CD4-positive, alpha-beta memory T cell (primary cell): Measurements from ENCODE around the gene GPBP1. TPM values are rescaled to one million over a fixed set of nuclear protein-coding genes. Genes with fewer than 3 reads are reported as not detected.
A peak's percentile ranks its signal among the peaks of the same experiment; 100 is the strongest.
"Not testable (repeated sequence)": the region's sequence is repeated elsewhere in the genome, so short reads cannot be mapped to it uniquely, and the experiment has no call there.

ENCODE experiments used
- CTCF ChIA-PET: fragments of 350-600 bp; sonication (Branson Sonifier 250); formaldehyde crosslinking; loops from one replicate; lab custom pipeline; 2021; ENCODE audit warnings: inconsistent platforms; ENCODE audit not compliant: partially characterized antibody; lab: Charles Lee
- POLR2A ChIA-PET: fragments of 350-600 bp; sonication (Branson Sonifier 250); formaldehyde crosslinking; loops from one replicate; lab custom pipeline; 2021; ENCODE audit not compliant: partially characterized antibody; lab: Charles Lee
- DNase-seq, 5 donors: peaks; one replicate each; pipeline versions ENCODE4 v3.0.0 to v3.0.0-alpha.2; 2020 to 2022; ENCODE audit warnings: mixed read lengths in 1 of 5
- H3K27ac ChIP-seq: one replicate; pipeline ENCODE4 v1.7.0; 2013; ENCODE audit warnings: low read depth, low read length
- H3K27me3 ChIP-seq: 2 replicates; pipeline ENCODE4 v1.7.0; 2013; ENCODE audit warnings: mild to moderate bottlenecking, low read length, moderate library complexity; ENCODE audit not compliant: insufficient read depth
- H3K36me3 ChIP-seq: 2 replicates; pipeline ENCODE4 v1.7.0; 2013; ENCODE audit warnings: mild to moderate bottlenecking, low read length, moderate library complexity; ENCODE audit not compliant: insufficient read depth
- H3K4me1 ChIP-seq: 2 replicates; pipeline ENCODE4 v1.7.0; 2013; ENCODE audit warnings: mild to moderate bottlenecking, low read length, moderate library complexity; ENCODE audit not compliant: insufficient read depth
- H3K4me3 ChIP-seq, 2 donors: one replicate each; pipeline ENCODE4 v1.7.0; 2013; ENCODE audit warnings: low read length in 2 of 2, mild to moderate bottlenecking in 1 of 2
- H3K9me3 ChIP-seq, 2 donors: one replicate each; pipeline ENCODE4 v1.7.0; 2013; ENCODE audit warnings: low read length in 2 of 2, control low read depth in 1 of 2; ENCODE audit not compliant: control insufficient read depth in 1 of 2
- H3K27ac Mint-ChIP-seq, 7 donors: one replicate each; pipeline ENCODE4 v1.8.0; 2020 to 2021; ENCODE audit warnings: mixed read lengths in 7 of 7, mild to moderate bottlenecking in 6 of 7, inconsistent platforms in 3 of 7, moderate library complexity in 3 of 7
- H3K27me3 Mint-ChIP-seq, 2 donors: one replicate each; pipeline ENCODE4 v1.8.0; 2020 to 2021; ENCODE audit warnings: mixed read lengths in 2 of 2
- H3K36me3 Mint-ChIP-seq, 2 donors: one replicate each; pipeline ENCODE4 v1.8.0; 2020 to 2021; ENCODE audit warnings: mixed read lengths in 2 of 2, inconsistent platforms in 1 of 2, mild to moderate bottlenecking in 1 of 2
- H3K4me1 Mint-ChIP-seq, 4 donors: one replicate each; pipeline ENCODE4 v1.8.0; 2020 to 2021; ENCODE audit warnings: mixed read lengths in 4 of 4, mild to moderate bottlenecking in 1 of 4
- H3K4me3 Mint-ChIP-seq, 8 donors: one replicate each; pipeline ENCODE4 v1.8.0; 2020 to 2021; ENCODE audit warnings: mixed read lengths in 8 of 8, mild to moderate bottlenecking in 7 of 8, moderate library complexity in 6 of 8, inconsistent platforms in 3 of 8
- H3K9me3 Mint-ChIP-seq, 8 donors: one replicate each; pipeline ENCODE4 v1.8.0; 2020 to 2021; ENCODE audit warnings: mixed read lengths in 8 of 8, mild to moderate bottlenecking in 5 of 8, inconsistent platforms in 3 of 8, moderate library complexity in 1 of 8
- intact Hi-C: fragments of 100-400 bp; cut with micrococcal nuclease; formaldehyde crosslinking; loops from one replicate; pipeline ENCODE4 v1.15.1; 2023
- polyA plus RNA-seq, 2 donors: library from polyadenylated mRNA; unstranded; fragments of 300-500 nt; fragmentation: Illumina TruSeq; gene quantifications; one replicate each; pipeline ENCODE4 v1.2.3, GENCODE V29; 2021
- total RNA-seq, 2 experiments: library from RNA; stranded (reverse); gene quantifications; one replicate each; pipeline ENCODE4 v1.2.3, GENCODE V29; 2021

The GPBP1 gene
- total and polyA plus RNA-seq, 4 experiments from 2014 or later = 92.1 to 137 (median 120) TPM

- H3K9me3 Mint-ChIP-seq = peaks cover 0 to 24% (median 13%) of the 10 kb centered on the region in 8 donors
- Histone ChIP-seq H3K27ac (no peak overlapping the region), H3K4me3 (no peak overlapping the region), H3K27me3 (no peaks in the 10 kb centered on the region), H3K9me3 (no peaks in the 10 kb centered on the region), H3K4me1 (no peaks in the 10 kb centered on the region), H3K36me3 (no peaks in the 10 kb centered on the region)
- H3K4me1 Mint-ChIP-seq = no peaks in the 10 kb centered on the region
- no peak for DNase-seq
- CTCF ChIA-PET = interaction anchor here (3.8 kb wide), 1 partner anchor 19 kb away, joined by 9 read pairs; no protein-coding TSS in a partner anchor
- POLR2A ChIA-PET = no interaction called here
- H3K4me3 Mint-ChIP-seq = no peak overlapping the region
- no peaks in the 10 kb centered on the region for H3K27me3 Mint-ChIP-seq
- no peak overlapping the region for H3K27ac Mint-ChIP-seq
- peaks cover 2 to 10% of the 10 kb centered on the region in 2 donors for H3K36me3 Mint-ChIP-seq
- intact Hi-C loops = no loop called here
Measured at GRCh38 chr5:57157666-57158065, 16.2 kb upstream of the GPBP1 start.

GRCh38 chr5:57163553-57164006 is 10.3 kb upstream of the GPBP1 start:
- Mint-ChIP-seq H3K9me3 (peaks cover 0 to under 1% (median 0%) of the 10 kb centered on the region in 8 donors), H3K27me3 (no peaks in the 10 kb centered on the region), H3K4me3 (no peak overlapping the region), H3K36me3 (no peaks in the 10 kb centered on the region), H3K4me1 (peaks cover 0 to 5% (median 4%) of the 10 kb centered on the region in 4 donors), H3K27ac (peak overlapping the region in 1 of 7 donors; percentile 15)
- no peak overlapping the region for H3K27ac ChIP-seq
- intact Hi-C loops = no loop called here
- H3K27me3 ChIP-seq = no peaks in the 10 kb centered on the region
- H3K36me3 ChIP-seq = no peaks in the 10 kb centered on the region
- no peaks in the 10 kb centered on the region for H3K4me1 ChIP-seq
- DNase-seq = no peak
- no peaks in the 10 kb centered on the region for H3K9me3 ChIP-seq
- POLR2A ChIA-PET = interaction anchor here (0.7 kb wide), 1 partner anchor 15 kb away, joined by 3 read pairs; no protein-coding TSS in a partner anchor
- no peak overlapping the region for H3K4me3 ChIP-seq
- CTCF ChIA-PET = no interaction called here

- Mint-ChIP-seq H3K27me3 (no peaks in the 10 kb centered on the region), H3K9me3 (no peaks in the 10 kb centered on the region), H3K27ac (no peak overlapping the region), H3K4me1 (peaks cover 0 to 5% (median 4%) of the 10 kb centered on the region in 4 donors), H3K36me3 (no peaks in the 10 kb centered on the region), H3K4me3 (no peak overlapping the region)
- Histone ChIP-seq H3K36me3 (no peaks in the 10 kb centered on the region), H3K27ac (no peak overlapping the region), H3K4me1 (no peaks in the 10 kb centered on the region), H3K4me3 (no peak overlapping the region), H3K27me3 (no peaks in the 10 kb centered on the region), H3K9me3 (no peaks in the 10 kb centered on the region)
- DNase-seq = no peak
- intact Hi-C loops = no loop called here
- ChIA-PET POLR2A (no interaction called here), CTCF (no interaction called here)
Measured at GRCh38 chr5:57164124-57164523, 9.7 kb upstream of the GPBP1 start.

- CTCF ChIA-PET = interaction anchor here (1.2 kb wide), 1 partner anchor 27 kb away, joined by 4 read pairs; no protein-coding TSS in a partner anchor
- not testable (repeated sequence) for H3K4me1 Mint-ChIP-seq, H3K27ac Mint-ChIP-seq
Measured at GRCh38 chr5:57165171-57165570, 8.7 kb upstream of the GPBP1 start.

GRCh38 chr5:57166276-57166675 is 7.6 kb upstream of the GPBP1 start:
- H3K4me3 ChIP-seq = no peak overlapping the region
- H3K4me3 Mint-ChIP-seq = no peak overlapping the region
- DNase-seq = no peak
- H3K9me3 Mint-ChIP-seq = no peaks in the 10 kb centered on the region
- H3K27ac Mint-ChIP-seq = no peak overlapping the region
- intact Hi-C loops = no loop called here
- H3K36me3 ChIP-seq = no peaks in the 10 kb centered on the region
- no peaks in the 10 kb centered on the region for H3K36me3 Mint-ChIP-seq
- no peaks in the 10 kb centered on the region for H3K9me3 ChIP-seq
- POLR2A ChIA-PET = no interaction called here
- no peaks in the 10 kb centered on the region for H3K27me3 ChIP-seq
- H3K4me1 Mint-ChIP-seq = peaks cover 0 to 5% (median 4%) of the 10 kb centered on the region in 4 donors
- no peaks in the 10 kb centered on the region for H3K4me1 ChIP-seq
- H3K27ac ChIP-seq = no peak overlapping the region
- CTCF ChIA-PET = interaction anchor here (1.2 kb wide), 1 partner anchor 28 kb away, joined by 4 read pairs; no protein-coding TSS in a partner anchor
- H3K27me3 Mint-ChIP-seq = no peaks in the 10 kb centered on the region

More at GRCh38 chr5:57165171-57165570, 8.7 kb upstream of the GPBP1 start:
- DNase-seq, H3K4me3 Mint-ChIP-seq, H3K27me3 ChIP-seq, intact Hi-C loops, H3K36me3 ChIP-seq, POLR2A ChIA-PET, H3K36me3 Mint-ChIP-seq, H3K4me1 ChIP-seq, H3K27me3 Mint-ChIP-seq, H3K9me3 Mint-ChIP-seq, H3K4me3 ChIP-seq, H3K27ac ChIP-seq, H3K9me3 ChIP-seq: not testable (repeated sequence)

- Histone ChIP-seq H3K4me1 (peaks cover 7% of the 10 kb centered on the region), H3K36me3 (no peaks in the 10 kb centered on the region), H3K4me3 (no peak overlapping the region), H3K9me3 (no peaks in the 10 kb centered on the region), H3K27ac (no peak overlapping the region), H3K27me3 (no peaks in the 10 kb centered on the region)
- intact Hi-C loops = no loop called here
- Mint-ChIP-seq H3K4me1 (peaks cover 4 to 11% (median 7%) of the 10 kb centered on the region in 4 donors), H3K4me3 (no peak overlapping the region), H3K27ac (no peak overlapping the region), H3K27me3 (no peaks in the 10 kb centered on the region), H3K36me3 (peaks cover 0 to 1% of the 10 kb centered on the region in 2 donors), H3K9me3 (no peaks in the 10 kb centered on the region)
- no peak for DNase-seq
- ChIA-PET POLR2A (interaction anchor here (1.3 kb wide), 1 partner anchor 10 kb away, joined by 3 read pairs; no protein-coding TSS in a partner anchor), CTCF (interaction anchor here (1.2 kb wide), 1 partner anchor 29 kb away, joined by 3 read pairs; no protein-coding TSS in a partner anchor)
Measured at GRCh38 chr5:57167201-57167600, 6.7 kb upstream of the GPBP1 start.

GRCh38 chr5:57170116-57170515 is 3.7 kb upstream of the GPBP1 start:
- peak overlapping the region in 2 of 7 donors; percentile 51 to 62 for H3K27ac Mint-ChIP-seq
- peaks cover 10 to 21% (median 16%) of the 10 kb centered on the region in 4 donors for H3K4me1 Mint-ChIP-seq
- CTCF ChIA-PET = not testable (repeated sequence)

More at GRCh38 chr5:57170116-57170515, 3.7 kb upstream of the GPBP1 start:
- H3K36me3 Mint-ChIP-seq = peaks cover 0 to 21% of the 10 kb centered on the region in 2 donors
- peaks cover 14% of the 10 kb centered on the region for H3K4me1 ChIP-seq
- POLR2A ChIA-PET = interaction anchor here (0.6 kb wide), 1 partner anchor 9 kb away, joined by 3 read pairs; no protein-coding TSS in a partner anchor
- not testable (repeated sequence) for H3K4me3 Mint-ChIP-seq, H3K27me3 Mint-ChIP-seq, H3K9me3 Mint-ChIP-seq, H3K9me3 ChIP-seq, H3K27ac ChIP-seq, DNase-seq, H3K27me3 ChIP-seq, H3K36me3 ChIP-seq, H3K4me3 ChIP-seq
- intact Hi-C loops = loop anchor here (5.0 kb wide), 2 partner anchors 1178 to 1863 kb away; partner anchors contain the start of genes DHX29, IL6ST and MTREX
